Activated CD4-positive, CD25-positive, alpha-beta regulatory T cell treated with anti-CD3 and anti-CD28 coated beads, Interleukin-2, amount 50 U/mL, for 16 hours (primary cell): ENCODE data around the gene CCDC184.
"Not testable (repeated sequence)": the region's sequence is repeated elsewhere in the genome, so short reads cannot be mapped to it uniquely, and the experiment has no call there.

ENCODE experiments used
- DNase-seq: peaks from one replicate; pipeline ENCODE4 v3.0.0-alpha.2; 2020; ENCODE audit warnings: low read depth, low spot score

CCDC184 gene

DNA sequence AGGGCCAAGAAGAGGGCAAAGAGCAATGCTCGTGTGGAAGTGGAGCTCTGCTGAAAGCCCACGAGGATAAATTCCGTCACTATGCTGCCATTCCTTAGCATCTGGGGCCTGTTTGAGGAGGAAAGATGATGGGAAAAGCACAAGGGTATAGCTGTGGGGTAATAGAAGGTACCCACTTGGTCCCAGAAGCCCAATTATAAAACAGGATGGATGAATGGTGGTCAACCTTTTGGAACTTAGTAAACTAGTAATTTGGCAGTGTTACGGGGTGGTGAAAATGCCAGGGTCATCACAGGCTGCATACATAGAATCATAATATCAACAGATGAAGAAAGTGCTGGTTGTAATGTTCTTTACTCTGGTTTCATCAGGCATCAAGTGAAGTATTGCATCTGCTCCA is 19.7 kb downstream of the CCDC184 start, which contains the start of gene OR10AD1:
TSS of gene OR10AD1 (minus strand) at position 101 of the 400 bp plus-strand sequence. CDS start at position 101, 0 bp downstream.
- DNase-seq = no peak

DNA sequence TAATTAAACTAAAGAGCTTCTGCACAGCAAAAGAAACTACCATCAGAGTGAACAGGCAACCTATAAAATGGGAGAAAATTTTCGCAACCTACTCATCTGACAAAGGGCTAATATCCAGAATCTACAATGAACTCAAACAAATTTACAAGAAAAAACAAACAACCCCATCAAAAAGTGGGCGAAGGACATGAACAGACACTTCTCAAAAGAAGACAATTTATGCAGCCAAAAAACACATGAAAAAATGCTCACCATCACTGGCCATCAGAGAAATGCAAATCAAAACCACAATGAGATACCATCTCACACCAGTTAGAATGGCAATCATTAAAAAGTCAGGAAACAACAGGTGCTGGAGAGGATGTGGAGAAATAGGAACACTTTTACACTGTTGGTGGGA is 26.1 kb downstream of the CCDC184 start:
- not testable (repeated sequence) for DNase-seq

DNA sequence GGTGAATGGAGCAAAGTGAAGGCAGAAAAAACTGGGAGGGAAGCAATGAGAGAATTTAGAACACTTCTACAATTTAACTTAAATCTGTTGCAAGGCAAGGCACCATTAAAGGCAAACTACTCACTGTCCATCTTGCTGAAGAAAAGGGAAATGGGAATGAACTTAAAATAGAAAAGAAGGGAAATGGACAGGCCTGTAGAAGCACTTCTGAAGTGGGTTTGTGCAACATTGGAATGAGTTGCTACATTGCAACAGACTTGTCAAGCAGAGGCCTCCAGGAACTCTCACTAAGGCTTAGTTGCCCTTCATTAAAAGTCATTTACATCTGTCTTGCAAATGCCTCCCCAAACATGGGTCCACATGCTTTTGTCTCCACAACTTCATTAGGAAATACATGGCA is 33.3 kb downstream of the CCDC184 start:
- DNase-seq = no peak

DNA sequence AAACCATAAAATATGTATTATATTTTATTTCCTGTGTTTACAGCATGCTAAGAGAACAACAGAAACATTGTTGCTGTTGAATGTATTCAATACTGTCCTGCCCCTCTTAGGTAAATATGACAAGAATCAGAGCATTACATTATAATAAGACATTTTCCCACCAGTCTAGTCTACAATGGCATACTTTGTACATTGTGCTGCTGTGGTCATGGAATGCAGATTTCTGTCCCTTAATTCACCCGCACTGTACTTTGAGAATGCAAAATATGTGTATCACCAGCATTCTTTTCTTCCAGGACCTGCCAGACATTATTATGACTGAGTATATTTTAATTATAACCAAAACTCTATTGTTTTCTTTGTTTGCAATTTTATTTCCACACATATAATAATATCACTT is 36.2 kb downstream of the CCDC184 start:
- DNase-seq = no peak

DNA sequence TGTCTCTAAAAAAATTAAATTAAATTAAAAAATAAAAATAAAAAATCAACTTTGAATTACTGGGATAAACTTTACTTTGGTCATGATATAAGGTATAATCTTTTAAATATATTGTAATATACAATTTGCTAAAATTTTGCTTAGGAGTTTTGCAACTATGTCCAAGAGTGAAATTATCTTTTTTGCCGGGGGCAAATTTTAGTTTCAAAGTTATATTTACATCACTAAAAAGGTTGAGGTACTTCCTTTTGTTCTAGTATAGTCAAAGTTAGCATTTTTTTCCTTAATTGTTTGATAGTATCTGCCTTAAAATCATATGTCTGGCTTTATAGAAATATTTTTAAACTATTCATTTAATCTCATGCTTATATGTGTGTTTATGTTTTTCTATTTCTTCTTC is 37.3 kb downstream of the CCDC184 start:
- DNase-seq = no peak

DNA sequence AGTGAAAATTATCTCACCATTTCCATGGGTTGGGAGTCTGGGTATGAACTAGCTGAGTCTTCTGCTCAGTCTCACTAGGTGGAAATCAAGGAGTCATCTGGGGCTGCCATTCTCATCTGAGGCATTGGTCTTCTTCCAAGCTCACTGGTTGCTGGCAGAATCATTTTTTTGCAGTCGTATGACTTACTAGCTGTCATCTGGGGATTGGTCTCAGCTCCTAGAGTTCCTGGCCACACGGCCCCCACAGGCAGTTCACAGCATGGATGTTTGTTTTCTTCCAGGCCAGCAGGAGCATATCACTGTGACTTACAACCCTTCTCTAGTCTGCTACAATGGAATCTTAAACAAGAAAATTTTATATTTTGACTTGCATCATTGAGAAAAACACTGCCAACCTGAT is 38.2 kb downstream of the CCDC184 start:
- no peak for DNase-seq

DNA sequence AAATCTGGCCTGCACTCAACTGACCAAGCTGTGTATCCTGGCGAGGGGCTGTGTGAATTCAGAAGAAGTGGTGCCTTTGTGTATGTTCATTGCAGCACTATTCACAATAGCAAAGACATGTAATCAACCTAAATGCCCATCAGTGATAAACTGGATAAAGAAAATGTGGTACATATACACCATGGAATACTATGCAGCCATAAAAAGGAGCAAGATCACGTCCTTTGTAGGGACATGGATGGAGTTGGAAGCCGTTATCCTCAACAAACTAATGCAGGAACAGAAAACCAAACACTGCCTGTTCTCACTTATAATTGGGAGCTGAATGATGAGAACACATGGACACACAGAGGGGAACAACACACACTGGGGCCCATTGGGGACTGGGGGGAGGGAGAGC is 41.1 kb downstream of the CCDC184 start:
- not testable (repeated sequence) for DNase-seq

DNA sequence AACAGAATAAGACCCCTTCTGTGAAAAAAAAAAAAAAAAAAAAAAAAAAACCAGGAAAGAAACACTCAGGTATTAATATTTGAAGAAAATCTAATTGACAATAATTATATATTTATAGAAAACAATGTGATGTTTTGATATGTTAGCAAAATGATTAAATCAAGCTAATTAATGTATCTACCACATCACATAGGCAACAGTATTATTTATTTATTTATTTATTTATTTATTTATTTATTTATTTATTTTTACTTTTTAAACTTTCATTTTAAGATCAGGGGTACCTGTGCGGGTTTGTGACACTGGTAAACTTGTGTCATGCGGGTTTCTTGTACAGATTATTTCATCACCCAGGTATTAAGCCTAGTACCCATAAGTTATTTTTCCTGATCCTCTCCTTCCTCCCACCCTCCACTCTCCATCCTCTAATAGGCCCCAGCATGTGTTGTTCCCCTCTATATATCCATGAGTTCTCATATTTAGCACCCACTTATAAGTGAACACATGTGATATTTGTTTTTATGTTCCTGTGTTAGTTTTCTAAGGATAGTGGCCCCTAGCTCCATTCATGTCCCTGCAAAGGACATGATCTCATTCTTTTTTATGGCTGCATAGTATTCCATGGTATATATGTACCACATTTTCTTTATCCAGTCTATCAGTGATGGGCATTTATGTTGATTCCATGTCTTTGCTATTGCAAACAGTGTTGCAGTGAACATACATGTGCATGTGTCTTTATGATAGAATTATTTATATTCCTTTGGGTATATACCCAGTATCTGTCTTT is 47.9 kb downstream of the CCDC184 start:
- not testable (repeated sequence) for DNase-seq
